ENCODE results near the gene BABAM2.

BABAM2 gene

GRCh38 chr2:28282248-28282647 lies 391.7 kb downstream of the BABAM2 start:
- no peak for DNase-seq (ENCODE audit: low read depth)

- DNase-seq (ENCODE audit: low read depth), result no peak
Observed at GRCh38 chr2:28282861-28283646, 392.5 kb downstream of the BABAM2 start.

- DNase-seq (ENCODE audit: low read depth), result no peak
Observed at GRCh38 chr2:28283861-28284260, 393.3 kb downstream of the BABAM2 start.

- no peak for DNase-seq (ENCODE audit: low read depth)
Observed at GRCh38 chr2:28286678-28287077, 396.1 kb downstream of the BABAM2 start.

GRCh38 chr2:28287256-28287915 lies 396.9 kb downstream of the BABAM2 start:
- DNase-seq (ENCODE audit: low read depth), result no peak

GRCh38 chr2:28288620-28289019 lies 398.1 kb downstream of the BABAM2 start:
- DNase-seq (ENCODE audit: low read depth), result no peak

- no peak for DNase-seq (ENCODE audit: low read depth)
Observed at GRCh38 chr2:28291811-28292440, 401.4 kb downstream of the BABAM2 start.

- no peak for DNase-seq (ENCODE audit: low read depth)
Observed at GRCh38 chr2:28292491-28292890, 402.0 kb downstream of the BABAM2 start.

- DNase-seq (ENCODE audit: low read depth), result no peak
Observed at GRCh38 chr2:28293416-28293815, 402.9 kb downstream of the BABAM2 start.

GRCh38 chr2:28294451-28294850 lies 403.9 kb downstream of the BABAM2 start:
- no peak for DNase-seq (ENCODE audit: low read depth)

GRCh38 chr2:28296243-28296642 lies 405.7 kb downstream of the BABAM2 start:
- no peak for DNase-seq (ENCODE audit: low read depth)

- no peak for DNase-seq (ENCODE audit: low read depth)
Observed at GRCh38 chr2:28296904-28297303, 406.4 kb downstream of the BABAM2 start.

GRCh38 chr2:28297531-28297930 lies 407.0 kb downstream of the BABAM2 start:
- no peak for DNase-seq (ENCODE audit: low read depth)

- DNase-seq (ENCODE audit: low read depth), result no peak
Observed at GRCh38 chr2:28298406-28298805, 407.9 kb downstream of the BABAM2 start.

- DNase-seq (ENCODE audit: low read depth), result no peak
Observed at GRCh38 chr2:28300485-28301341, 410.2 kb downstream of the BABAM2 start.

GRCh38 chr2:28305202-28305601 lies 414.7 kb downstream of the BABAM2 start:
- DNase-seq (ENCODE audit: low read depth), result no peak

- DNase-seq (ENCODE audit: low read depth), result no peak
Observed at GRCh38 chr2:28310107-28310506, 419.6 kb downstream of the BABAM2 start.

GRCh38 chr2:28311660-28312249 lies 421.2 kb downstream of the BABAM2 start:
- DNase-seq (ENCODE audit: low read depth), result no peak

- DNase-seq (ENCODE audit: low read depth), result no peak
Observed at GRCh38 chr2:28312307-28313219, 422.0 kb downstream of the BABAM2 start.

- no peak for DNase-seq (ENCODE audit: low read depth)
Observed at GRCh38 chr2:28313220-28313784, 422.8 kb downstream of the BABAM2 start.
